ENCODE data around the gene RAD1. TPM values are rescaled to one million over a fixed set of nuclear protein-coding genes. Genes with fewer than 3 reads are reported as not detected.

Gene RAD1
- total and polyA plus RNA-seq, 2 of the 8 experiments (the other 6 are each of a cell fraction or from before 2014, with no cell fraction given): 15.1 to 37.3 TPM

DNA sequence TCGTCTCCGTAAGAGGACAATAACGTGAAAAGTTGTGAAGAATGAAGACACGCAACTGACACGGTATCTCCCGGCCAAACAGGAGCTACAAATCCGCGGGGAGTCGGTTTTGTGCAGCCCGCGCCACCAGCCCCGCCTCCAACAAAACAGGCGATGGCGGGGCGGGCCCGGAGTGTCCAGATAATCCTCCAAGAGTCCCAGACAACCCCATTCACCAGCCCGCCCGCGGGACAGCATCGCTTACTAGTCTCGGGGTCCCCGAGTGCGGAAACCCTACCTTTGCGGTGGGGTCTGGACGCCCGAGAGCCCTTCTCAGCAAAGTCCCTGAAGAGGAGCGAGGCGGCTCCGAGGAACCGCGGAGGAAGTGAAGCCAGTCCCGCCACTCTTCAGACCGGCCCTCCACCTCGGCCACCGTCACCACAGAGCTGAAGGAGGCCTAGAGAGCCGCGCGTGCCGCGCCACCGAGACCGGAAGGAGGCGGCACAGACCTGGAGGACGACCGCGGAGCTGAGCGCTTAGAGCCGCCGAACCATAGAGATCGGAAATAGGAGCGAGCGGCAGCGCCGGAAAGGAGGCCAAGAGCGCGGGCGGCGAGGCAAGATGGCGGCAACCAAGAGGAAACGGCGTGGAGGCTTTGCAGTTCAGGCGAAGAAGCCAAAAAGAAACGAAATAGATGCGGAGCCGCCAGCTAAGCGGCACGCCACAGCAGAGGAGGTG, at the start of gene RAD1, which contains the start of gene BRIX1 (continued):
- TF ChIP-seq KDM4A (IDR thresholded peaks at IDR 0.05; ENCODE audit: low read depth, low read length, severe bottlenecking) (peak; percentile 67), EGR1 (IDR thresholded peaks at IDR 0.05; ENCODE audit: borderline replicate concordance, low read depth, low read length) (peak; percentile 86), HDAC6 (IDR thresholded peaks at IDR 0.05; ENCODE audit: low read depth, low read length) (no peak), SP1 (IDR thresholded peaks at IDR 0.05; ENCODE audit: low read depth, low read length) (0 out of 2 replicates have a peak, but pooled peaks have one; percentile 41), EZH2 (IDR thresholded peaks at IDR 0.05; ENCODE audit: low read depth, low read length, severe bottlenecking) (no peak), ASH2L (IDR thresholded peaks at IDR 0.05; ENCODE audit: low read length) (peak; percentile 90), PHF8 (conservative IDR thresholded peaks at IDR 0.05; ENCODE audit: low read depth, low read length) (peak; percentile 94), NANOG (IDR thresholded peaks at IDR 0.05; ENCODE audit: insufficient read depth, low read depth, low read length, poor library complexity, severe bottlenecking) (no peak), CHD2 (IDR thresholded peaks at IDR 0.05; ENCODE audit: low read length) (no peak), JUN (IDR thresholded peaks at IDR 0.05; ENCODE audit: low read depth, low read length) (no peak), RAD21 (IDR thresholded peaks at IDR 0.05 in 1 of 2, conservative IDR thresholded peaks at IDR 0.05 in 1 of 2; ENCODE audit: low read depth in 2 of 2, low read length in 2 of 2) (0 out of 4 replicates have a peak, but pooled peaks of 1 of the 2 experiments have one; percentile 7), RNF2 (IDR thresholded peaks at IDR 0.05; ENCODE audit: borderline replicate concordance, low read depth, low read length, missing control alignments, poor library complexity, severe bottlenecking) (no peak), BRCA1 (IDR thresholded peaks at IDR 0.05; ENCODE audit: low read depth, low read length) (no peak), TAF7 (optimal IDR thresholded peaks at IDR 0.05; ENCODE audit: borderline replicate concordance, low read depth, low read length) (peak; percentile 88), GTF2F1 (IDR thresholded peaks at IDR 0.05; ENCODE audit: borderline replicate concordance, low read depth, low read length) (0 out of 2 replicates have a peak, but pooled peaks have one; percentile 28), SIN3A (conservative IDR thresholded peaks at IDR 0.05 in 1 of 2, IDR thresholded peaks at IDR 0.05 in 1 of 2; ENCODE audit: low read depth in 1 of 2, low read length in 2 of 2) (peak; percentile 79; a peak in 3 of 4 replicates), SP2 (IDR thresholded peaks at IDR 0.05; ENCODE audit: low read length) (peak; percentile 90)
- TF ChIP-seq, protein P1, sequence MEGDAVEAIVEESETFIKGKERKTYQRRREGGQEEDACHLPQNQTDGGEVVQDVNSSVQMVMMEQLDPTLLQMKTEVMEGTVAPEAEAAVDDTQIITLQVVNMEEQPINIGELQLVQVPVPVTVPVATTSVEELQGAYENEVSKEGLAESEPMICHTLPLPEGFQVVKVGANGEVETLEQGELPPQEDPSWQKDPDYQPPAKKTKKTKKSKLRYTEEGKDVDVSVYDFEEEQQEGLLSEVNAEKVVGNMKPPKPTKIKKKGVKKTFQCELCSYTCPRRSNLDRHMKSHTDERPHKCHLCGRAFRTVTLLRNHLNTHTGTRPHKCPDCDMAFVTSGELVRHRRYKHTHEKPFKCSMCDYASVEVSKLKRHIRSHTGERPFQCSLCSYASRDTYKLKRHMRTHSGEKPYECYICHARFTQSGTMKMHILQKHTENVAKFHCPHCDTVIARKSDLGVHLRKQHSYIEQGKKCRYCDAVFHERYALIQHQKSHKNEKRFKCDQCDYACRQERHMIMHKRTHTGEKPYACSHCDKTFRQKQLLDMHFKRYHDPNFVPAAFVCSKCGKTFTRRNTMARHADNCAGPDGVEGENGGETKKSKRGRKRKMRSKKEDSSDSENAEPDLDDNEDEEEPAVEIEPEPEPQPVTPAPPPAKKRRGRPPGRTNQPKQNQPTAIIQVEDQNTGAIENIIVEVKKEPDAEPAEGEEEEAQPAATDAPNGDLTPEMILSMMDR (IDR thresholded peaks at IDR 0.05; ENCODE audit: control extremely low read depth in 1 of 3, insufficient read depth in 1 of 3, low read depth in 1 of 3, low read length in 3 of 3): peak in 1 of 3 experiments; percentile 8; a peak in 1 of 4 replicates

All from H1 (cell line).